Measurements from ENCODE around the gene FRMD5. TPM values are rescaled to one million over a fixed set of nuclear protein-coding genes. Genes with fewer than 3 reads are reported as not detected.

Gene FRMD5
- total RNA-seq, 1 experiment from 2014 or later, result 3.9 TPM

DNA sequence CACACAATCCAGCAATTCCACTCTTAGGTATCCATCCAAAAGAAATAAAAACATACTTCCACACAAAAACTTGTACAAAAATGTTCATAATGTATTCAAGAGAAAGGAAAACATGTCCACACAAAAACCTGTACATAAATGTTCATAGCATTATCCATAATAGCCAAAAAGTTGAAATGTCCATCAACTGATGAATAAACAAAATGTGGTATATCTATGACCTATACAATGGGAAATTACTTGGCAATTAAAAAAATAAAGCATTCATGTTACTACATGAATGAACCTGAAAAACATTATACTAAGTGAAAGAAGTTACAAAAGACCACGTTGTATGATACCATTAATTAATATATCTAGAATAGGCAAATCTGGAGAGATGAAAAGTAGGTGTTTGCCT lies 17.9 kb downstream of the FRMD5 start:
- Mint-ChIP-seq H3K27ac (no peak overlapping the region), H3K9me3 (no peaks in the 10 kb centered on the region), H3K27me3 (ENCODE audit: low read depth) (no peaks in the 10 kb centered on the region), H3K36me3 (ENCODE audit: insufficient read depth in 1 of 3, low read depth in 3 of 3) (no peaks in the 10 kb centered on the region), H3K4me1 (no peaks in the 10 kb centered on the region), H3K4me3 (no peak overlapping the region)
- H3T11ph ChIP-seq (ENCODE audit: low read length), result no peak overlapping the region
- no peak overlapping the region for H2BK15ac ChIP-seq (ENCODE audit: low read depth, low read length)
- H2BK120ac ChIP-seq (ENCODE audit: low read depth, low read length, poor library complexity, severe bottlenecking), result no peak overlapping the region
- H3K23ac ChIP-seq (ENCODE audit: insufficient read length, low read depth, low read length), result no peak overlapping the region
- H3K56ac ChIP-seq (ENCODE audit: insufficient read length, low read depth, low read length), result no peak overlapping the region
- no peak overlapping the region for H2BK12ac ChIP-seq (ENCODE audit: insufficient read length, low read depth, low read length)
- H3K4me1 ChIP-seq (ENCODE audit: insufficient read depth, low read length), result no peaks in the 10 kb centered on the region
- TF ChIP-seq, protein P1, sequence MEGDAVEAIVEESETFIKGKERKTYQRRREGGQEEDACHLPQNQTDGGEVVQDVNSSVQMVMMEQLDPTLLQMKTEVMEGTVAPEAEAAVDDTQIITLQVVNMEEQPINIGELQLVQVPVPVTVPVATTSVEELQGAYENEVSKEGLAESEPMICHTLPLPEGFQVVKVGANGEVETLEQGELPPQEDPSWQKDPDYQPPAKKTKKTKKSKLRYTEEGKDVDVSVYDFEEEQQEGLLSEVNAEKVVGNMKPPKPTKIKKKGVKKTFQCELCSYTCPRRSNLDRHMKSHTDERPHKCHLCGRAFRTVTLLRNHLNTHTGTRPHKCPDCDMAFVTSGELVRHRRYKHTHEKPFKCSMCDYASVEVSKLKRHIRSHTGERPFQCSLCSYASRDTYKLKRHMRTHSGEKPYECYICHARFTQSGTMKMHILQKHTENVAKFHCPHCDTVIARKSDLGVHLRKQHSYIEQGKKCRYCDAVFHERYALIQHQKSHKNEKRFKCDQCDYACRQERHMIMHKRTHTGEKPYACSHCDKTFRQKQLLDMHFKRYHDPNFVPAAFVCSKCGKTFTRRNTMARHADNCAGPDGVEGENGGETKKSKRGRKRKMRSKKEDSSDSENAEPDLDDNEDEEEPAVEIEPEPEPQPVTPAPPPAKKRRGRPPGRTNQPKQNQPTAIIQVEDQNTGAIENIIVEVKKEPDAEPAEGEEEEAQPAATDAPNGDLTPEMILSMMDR (conservative IDR thresholded peaks at IDR 0.05), result no peak
- no peak overlapping the region for H3K27ac ChIP-seq (ENCODE audit: insufficient read length, low read depth, low read length)
- H2BK5ac ChIP-seq (ENCODE audit: insufficient read length, low read length), result no peak overlapping the region
- H3K9ac ChIP-seq (ENCODE audit: extremely low read depth, insufficient read length, low read length), result no peak overlapping the region
- H2AFZ ChIP-seq (ENCODE audit: low read length), result no peak overlapping the region
- H3K18ac ChIP-seq (ENCODE audit: insufficient read length, low read depth, low read length), result no peak overlapping the region
- no peak overlapping the region for H2AK5ac ChIP-seq (ENCODE audit: insufficient read length, low read length)
- no peaks in the 10 kb centered on the region for H4K20me1 ChIP-seq (ENCODE audit: control insufficient read depth, insufficient read depth, insufficient read length)
- no peaks in the 10 kb centered on the region for H3K9me3 ChIP-seq (ENCODE audit: control insufficient read depth, low read depth, low read length)
- H3K14ac ChIP-seq (ENCODE audit: insufficient read depth, low read length), result no peak overlapping the region
- H3K23me2 ChIP-seq (ENCODE audit: insufficient read length, low read depth, low read length, poor library complexity, severe bottlenecking), result no peaks in the 10 kb centered on the region
- no peak for DNase-seq
- H2BK20ac ChIP-seq (ENCODE audit: low read depth, low read length, poor library complexity, severe bottlenecking), result no peak overlapping the region
- H4K8ac ChIP-seq (replicated peaks; ENCODE audit: insufficient read length, low read depth, low read length), result no peak overlapping the region
- no peak overlapping the region for H4K5ac ChIP-seq (ENCODE audit: insufficient read length, low read depth, low read length)
- no peak overlapping the region for H3K4ac ChIP-seq (ENCODE audit: low read depth, low read length)
- no peaks in the 10 kb centered on the region for H3K79me2 ChIP-seq (ENCODE audit: insufficient read depth, low read length)
- H3K4me2 ChIP-seq (ENCODE audit: insufficient read depth, insufficient read length, low read length), result no peak overlapping the region
- WGBS (ENCODE audit: extremely low coverage, insufficient read length, low lambda C conversion rate), result no CpG with 5 or more reads among the region's 1 CpG
- no peak overlapping the region for H4K91ac ChIP-seq (ENCODE audit: insufficient read length, low read depth, low read length)
- H3K27me3 ChIP-seq (ENCODE audit: insufficient read depth, low read length), result no peaks in the 10 kb centered on the region
- no peaks in the 10 kb centered on the region for H3K79me1 ChIP-seq (ENCODE audit: insufficient read depth, low read depth, low read length, poor library complexity, severe bottlenecking)
